WTC11 (cell line): ENCODE measurements around the gene MACROD2.

ENCODE experiments used
- ARID4B ChIP-seq: sonication (generic); formaldehyde crosslinking; IDR thresholded peaks from 2 replicates; pipeline ENCODE4 v1.8.0; 2023; ENCODE audit warnings: missing genetic modification reagents, mild to moderate bottlenecking, borderline replicate concordance
- CTCF ChIP-seq: fragments of 200-600 bp; IDR thresholded peaks from 2 replicates; pipeline ENCODE4 v1.8.0; 2022; ENCODE audit warnings: antibody characterized with exemption
- HMGXB4 ChIP-seq: sonication (generic); formaldehyde crosslinking; IDR thresholded peaks from 2 replicates; pipeline ENCODE4 v1.8.1; 2023; ENCODE audit warnings: mild to moderate bottlenecking, moderate library complexity, missing genetic modification reagents

GRCh38 chr20:14881518-14881917 lies 886.2 kb downstream of the MACROD2 start:
- TF ChIP-seq CTCF = no peak
- TF ChIP-seq HMGXB4 = no peak
- no peak for TF ChIP-seq ARID4B (CRISPR knock-in tag)
